Measurements from ENCODE around the gene RPS6KA6. TPM values are rescaled to one million over a fixed set of nuclear protein-coding genes. Genes with fewer than 3 reads are reported as not detected.

The RPS6KA6 gene
- total RNA-seq, 2 experiments from 2014 or later = not detected

GRCh38 chrX:84189125-84189524 lies 1.1 kb upstream of the RPS6KA6 start:
- ChIA-PET POLR2A (no interaction called here), CTCF (no interaction called here)
- H3K27ac ChIP-seq (ENCODE audit: low read depth in 1 of 2, low read length in 2 of 2) = no peak overlapping the region
- H3K36me3 Mint-ChIP-seq (ENCODE audit: low read depth) = no peaks in the 10 kb centered on the region
- H3K9me3 Mint-ChIP-seq = no peaks in the 10 kb centered on the region
- H3K27ac Mint-ChIP-seq = no peak overlapping the region
- H3K9me3 ChIP-seq (ENCODE audit: control insufficient read depth in 1 of 2, insufficient read depth in 1 of 2, low read length in 2 of 2) = peaks cover 0 to 10% of the 10 kb centered on the region in 2 experiments
- no peaks in the 10 kb centered on the region for H3K36me3 ChIP-seq (ENCODE audit: insufficient read depth, low read length)
- intact Hi-C loops (cut with DNase I, micrococcal nuclease) = no loop called here
- H3K27me3 ChIP-seq (ENCODE audit: control insufficient read depth in 1 of 2, insufficient read depth in 2 of 2, low read length in 2 of 2) = peaks cover 4 to 7% of the 10 kb centered on the region in 2 experiments
- TF ChIP-seq CTCF (IDR thresholded peaks at IDR 0.05) = no peak
- DNase-seq = no peak
- no peak overlapping the region for H3K4me3 ChIP-seq (ENCODE audit: low read length)
- H3K27me3 Mint-ChIP-seq = peaks cover 31% of the 10 kb centered on the region
- peaks cover 5% of the 10 kb centered on the region for H3K4me1 Mint-ChIP-seq (ENCODE audit: low read depth)
- ATAC-seq (ENCODE audit: poor library complexity) = no peak
- H3K4me1 ChIP-seq (ENCODE audit: insufficient read depth, low read length) = no peaks in the 10 kb centered on the region
- H3K4me3 Mint-ChIP-seq = no peak overlapping the region

- Histone ChIP-seq H3K4me3 (ENCODE audit: low read length) (no peak overlapping the region), H3K9me3 (ENCODE audit: control insufficient read depth in 1 of 2, insufficient read depth in 1 of 2, low read length in 2 of 2) (peaks cover 0 to 10% of the 10 kb centered on the region in 2 experiments), H3K36me3 (ENCODE audit: insufficient read depth, low read length) (no peaks in the 10 kb centered on the region), H3K27me3 (ENCODE audit: control insufficient read depth in 1 of 2, insufficient read depth in 2 of 2, low read length in 2 of 2) (peaks cover 4 to 7% of the 10 kb centered on the region in 2 experiments), H3K27ac (ENCODE audit: low read depth in 1 of 2, low read length in 2 of 2) (no peak overlapping the region), H3K4me1 (ENCODE audit: insufficient read depth, low read length) (no peaks in the 10 kb centered on the region)
- DNase-seq (peak in 3 of 14 experiments; percentile 4 to 16 (median 5)), ATAC-seq (ENCODE audit: poor library complexity) (no peak)
- CTCF ChIA-PET = no interaction called here
- Mint-ChIP-seq H3K9me3 (no peaks in the 10 kb centered on the region), H3K4me3 (no peak overlapping the region), H3K27me3 (peaks cover 33% of the 10 kb centered on the region), H3K27ac (no peak overlapping the region), H3K4me1 (ENCODE audit: low read depth) (peaks cover 5% of the 10 kb centered on the region), H3K36me3 (ENCODE audit: low read depth) (no peaks in the 10 kb centered on the region)
- no peak for TF ChIP-seq CTCF (IDR thresholded peaks at IDR 0.05)
- POLR2A ChIA-PET = no interaction called here
- intact Hi-C loops (cut with DNase I, micrococcal nuclease) = no loop called here
Measured at GRCh38 chrX:84188320-84188834, 378 bp upstream of the RPS6KA6 start.

- H3K27ac Mint-ChIP-seq = no peak overlapping the region
- H3K9me3 Mint-ChIP-seq = no peaks in the 10 kb centered on the region
- Histone ChIP-seq H3K9me3 (ENCODE audit: control insufficient read depth in 1 of 2, insufficient read depth in 1 of 2, low read length in 2 of 2) (peaks cover 0 to 10% of the 10 kb centered on the region in 2 experiments), H3K27ac (ENCODE audit: low read depth in 1 of 2, low read length in 2 of 2) (no peak overlapping the region), H3K4me1 (ENCODE audit: insufficient read depth, low read length) (no peaks in the 10 kb centered on the region), H3K4me3 (ENCODE audit: low read length) (no peak overlapping the region), H3K27me3 (ENCODE audit: control insufficient read depth in 1 of 2, insufficient read depth in 2 of 2, low read length in 2 of 2) (peaks cover 4 to 7% of the 10 kb centered on the region in 2 experiments), H3K36me3 (ENCODE audit: insufficient read depth, low read length) (no peaks in the 10 kb centered on the region)
- peak overlapping the region; percentile 51 for H3K4me3 Mint-ChIP-seq
- ChIA-PET CTCF (no interaction called here), POLR2A (no interaction called here)
- no peak for TF ChIP-seq CTCF (IDR thresholded peaks at IDR 0.05)
- H3K36me3 Mint-ChIP-seq (ENCODE audit: low read depth) = no peaks in the 10 kb centered on the region
- peaks cover 33% of the 10 kb centered on the region for H3K27me3 Mint-ChIP-seq
- intact Hi-C loops (cut with DNase I, micrococcal nuclease) = no loop called here
- no peak for DNase-seq
- peaks cover 5% of the 10 kb centered on the region for H3K4me1 Mint-ChIP-seq (ENCODE audit: low read depth)
- ATAC-seq (ENCODE audit: poor library complexity) = no peak
Measured at GRCh38 chrX:84186603-84187532, 1.1 kb downstream of the RPS6KA6 start.
